Upper lobe of left lung (tissue), 6 donors: ENCODE data around the gene RAB11FIP3. TPM values are rescaled to one million over a fixed set of nuclear protein-coding genes. Genes with fewer than 3 reads are reported as not detected.
"Not testable (repeated sequence)": the region's sequence is repeated elsewhere in the genome, so short reads cannot be mapped to it uniquely, and the experiment has no call there.

Source experiments
- ATAC-seq, 2 donors: fragments of 200-7000 bp; cut with Tn5 transposase; one replicate each; pipeline ENCODE4 v1.9.1; 2022; ENCODE audit warnings: mild to moderate bottlenecking in 2 of 2, moderate library complexity in 2 of 2; ENCODE audit not compliant: low FRiP score in 2 of 2
- DNase-seq, 2 donors: peaks; one replicate each; pipeline ENCODE4 v3.0.0-alpha.2; 2019 to 2020
- H3K27ac ChIP-seq, 4 donors: fragments of 200-600 bp; sonication (generic); one replicate each; pipeline ENCODE4 v1.5.1; 2016 to 2019
- H3K27me3 ChIP-seq, 4 donors: fragments of 200-600 bp; sonication (generic); one replicate each; pipeline ENCODE4 v1.5.1; 2017 to 2019
- H3K36me3 ChIP-seq, 4 donors: fragments of 200-600 bp; sonication (generic); one replicate each; pipeline ENCODE4 v1.5.1; 2016 to 2019
- H3K4me1 ChIP-seq, 4 donors: fragments of 200-600 bp; sonication (generic); one replicate each; pipeline ENCODE4 v1.5.1; 2018 to 2019
- H3K4me3 ChIP-seq, 4 donors: fragments of 200-600 bp; sonication (generic); one replicate each; pipeline ENCODE4 v1.5.1; 2017 to 2019; ENCODE audit warnings: mild to moderate bottlenecking in 2 of 4, moderate library complexity in 1 of 4
- H3K9me3 ChIP-seq, 4 donors: fragments of 200-600 bp; sonication (generic); one replicate each; pipeline ENCODE4 v1.5.1; 2018 to 2019
- EP300 ChIP-seq, 4 donors: sonication (generic); formaldehyde crosslinking; IDR thresholded peaks; one replicate each; pipeline ENCODE4 v1.5.1; 2017; ENCODE audit warnings: antibody characterized with exemption in 4 of 4, control low read depth in 2 of 4
- POLR2A ChIP-seq, 4 donors: fragments of 450-650 bp; IDR thresholded peaks; one replicate each; pipeline ENCODE4 v1.5.1; 2016 to 2017; ENCODE audit warnings: antibody characterized with exemption in 4 of 4, mild to moderate bottlenecking in 2 of 4
- POLR2AphosphoS5 ChIP-seq, 2 donors: sonication (generic); formaldehyde crosslinking; IDR thresholded peaks; one replicate each; pipeline ENCODE4 v1.5.1; 2017; ENCODE audit warnings: antibody characterized with exemption in 2 of 2
- WGBS, 2 donors: methylation state at CpG; one replicate each; pipeline ENCODE4 v1.1.5; 2017 to 2018; 5-methylcytosine and 5-hydroxymethylcytosine counted together
- total RNA-seq, 6 donors: library from RNA; depleted of rRNA in 4 of 6; stranded (reverse); fragments of >200 nt in 4 of 6; gene quantifications; one replicate each; pipeline versions ENCODE4 v1.1.0 to v1.2.1, GENCODE V29; 2016 to 2021
- TF ChIP-seq, protein P1 (sequence below), 6 experiments: fragments of 450-650 bp in 4 of 6; fragments of 200-600 bp in 2 of 6; sonication (generic) in 2 of 6; IDR thresholded peaks; one replicate each; pipeline ENCODE4 v1.5.1; 2016 to 2019; ENCODE audit warnings: antibody characterized with exemption in 6 of 6
- donor health status: DM: no; HTN: no; CAD: no; lungs with moderate emphysema.
- donor health status: DM: no; HTN: yes; CAD: no; lungs with severe emphysema.

Gene RAB11FIP3
- total RNA-seq, 6 donors from 2014 or later: 38.9 to 95.3 (median 43.8) TPM

DNA sequence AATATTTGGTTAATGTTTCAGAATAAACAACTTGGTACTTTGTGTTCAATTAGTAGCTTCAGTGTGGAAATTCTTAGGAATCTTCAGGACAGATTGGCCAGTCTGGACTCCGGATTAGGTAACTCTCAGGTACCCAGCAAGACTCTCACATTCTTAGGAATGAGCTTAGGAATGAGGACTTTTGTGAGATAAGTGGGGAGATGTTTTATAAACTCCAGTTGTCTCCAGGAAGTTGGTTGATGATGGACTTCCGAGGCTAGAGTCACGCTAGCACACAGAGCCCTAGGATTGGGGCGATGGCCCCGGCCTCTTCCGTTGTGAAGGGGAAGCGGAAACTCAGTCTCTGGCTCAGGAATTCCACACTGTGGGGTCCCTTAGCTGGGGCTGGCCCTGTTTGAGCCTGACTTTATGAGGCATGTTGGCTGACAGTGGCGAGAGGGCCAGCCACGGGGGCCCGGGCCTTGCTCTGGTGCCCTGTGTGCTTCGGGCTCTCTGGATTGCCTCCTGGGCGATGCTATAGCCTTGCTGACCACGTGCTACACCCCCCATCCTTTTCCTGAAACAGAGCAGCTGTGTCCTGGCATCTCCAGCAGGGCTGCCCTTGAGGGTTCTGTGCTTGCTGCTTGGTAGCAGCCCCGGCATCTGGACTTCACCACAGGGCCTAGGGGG, 32.4 kb downstream of the RAB11FIP3 start:
- H3K4me3 ChIP-seq: no peak overlapping the region
- WGBS, 2 donors: 70 to 80% methylated on average over 6 to 14 of the region's 14 CpGs
- H3K36me3 ChIP-seq: peaks cover 0 to 12% (median 5%) of the 10 kb centered on the region in 4 donors
- peaks cover 8 to 16% (median 13%) of the 10 kb centered on the region in 4 donors for H3K4me1 ChIP-seq
- TF ChIP-seq POLR2AphosphoS5 (IDR thresholded peaks at IDR 0.05) (peak in 1 of 2 donors; percentile 18), EP300 (IDR thresholded peaks at IDR 0.05) (peak in 1 of 4 donors; percentile 44), POLR2A (IDR thresholded peaks at IDR 0.05) (no peak)
- TF ChIP-seq, protein P1, sequence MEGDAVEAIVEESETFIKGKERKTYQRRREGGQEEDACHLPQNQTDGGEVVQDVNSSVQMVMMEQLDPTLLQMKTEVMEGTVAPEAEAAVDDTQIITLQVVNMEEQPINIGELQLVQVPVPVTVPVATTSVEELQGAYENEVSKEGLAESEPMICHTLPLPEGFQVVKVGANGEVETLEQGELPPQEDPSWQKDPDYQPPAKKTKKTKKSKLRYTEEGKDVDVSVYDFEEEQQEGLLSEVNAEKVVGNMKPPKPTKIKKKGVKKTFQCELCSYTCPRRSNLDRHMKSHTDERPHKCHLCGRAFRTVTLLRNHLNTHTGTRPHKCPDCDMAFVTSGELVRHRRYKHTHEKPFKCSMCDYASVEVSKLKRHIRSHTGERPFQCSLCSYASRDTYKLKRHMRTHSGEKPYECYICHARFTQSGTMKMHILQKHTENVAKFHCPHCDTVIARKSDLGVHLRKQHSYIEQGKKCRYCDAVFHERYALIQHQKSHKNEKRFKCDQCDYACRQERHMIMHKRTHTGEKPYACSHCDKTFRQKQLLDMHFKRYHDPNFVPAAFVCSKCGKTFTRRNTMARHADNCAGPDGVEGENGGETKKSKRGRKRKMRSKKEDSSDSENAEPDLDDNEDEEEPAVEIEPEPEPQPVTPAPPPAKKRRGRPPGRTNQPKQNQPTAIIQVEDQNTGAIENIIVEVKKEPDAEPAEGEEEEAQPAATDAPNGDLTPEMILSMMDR (IDR thresholded peaks at IDR 0.05): no peak
- no peaks in the 10 kb centered on the region for H3K9me3 ChIP-seq
- H3K27ac ChIP-seq: peak overlapping the region; percentile 64 to 87 (median 72)
- peak in 1 of 2 donors; percentile 68 for DNase-seq
- peak; percentile 20 to 61 for ATAC-seq
- H3K27me3 ChIP-seq: no peaks in the 10 kb centered on the region

DNA sequence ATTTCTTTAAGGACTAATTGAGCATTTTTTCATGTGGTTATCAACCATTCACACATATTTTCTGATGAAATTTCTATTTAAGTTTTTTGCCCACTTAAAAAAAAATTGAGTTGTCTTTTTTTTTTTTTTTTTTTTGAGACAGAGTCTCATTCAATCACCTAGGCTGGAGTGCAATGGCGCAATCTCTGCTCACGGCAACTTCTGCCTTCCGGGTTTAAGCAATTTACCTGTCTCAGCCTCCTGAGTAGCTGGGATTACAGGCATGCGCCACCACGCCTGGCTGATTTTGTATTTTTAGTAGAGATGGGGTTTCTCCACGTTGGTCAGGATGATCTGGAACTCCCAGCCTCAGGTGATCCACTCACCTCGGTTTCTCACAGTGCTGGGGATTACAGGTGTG, 34.3 kb downstream of the RAB11FIP3 start:
- ATAC-seq: no peak
- 76 to 83% methylated on average over 7 of the region's 7 CpGs for WGBS, 2 donors
- no peak overlapping the region for H3K4me3 ChIP-seq
- peaks cover 0 to 14% (median 8%) of the 10 kb centered on the region in 4 donors for H3K36me3 ChIP-seq
- TF ChIP-seq, protein P1 (IDR thresholded peaks at IDR 0.05): no peak
- TF ChIP-seq POLR2A (IDR thresholded peaks at IDR 0.05) (no peak), EP300 (IDR thresholded peaks at IDR 0.05) (no peak), POLR2AphosphoS5 (IDR thresholded peaks at IDR 0.05) (no peak)
- DNase-seq: no peak
- H3K4me1 ChIP-seq: peaks cover 8 to 16% (median 13%) of the 10 kb centered on the region in 4 donors
- H3K27ac ChIP-seq: no peak overlapping the region
- H3K9me3 ChIP-seq: no peaks in the 10 kb centered on the region
- H3K27me3 ChIP-seq: no peaks in the 10 kb centered on the region

DNA sequence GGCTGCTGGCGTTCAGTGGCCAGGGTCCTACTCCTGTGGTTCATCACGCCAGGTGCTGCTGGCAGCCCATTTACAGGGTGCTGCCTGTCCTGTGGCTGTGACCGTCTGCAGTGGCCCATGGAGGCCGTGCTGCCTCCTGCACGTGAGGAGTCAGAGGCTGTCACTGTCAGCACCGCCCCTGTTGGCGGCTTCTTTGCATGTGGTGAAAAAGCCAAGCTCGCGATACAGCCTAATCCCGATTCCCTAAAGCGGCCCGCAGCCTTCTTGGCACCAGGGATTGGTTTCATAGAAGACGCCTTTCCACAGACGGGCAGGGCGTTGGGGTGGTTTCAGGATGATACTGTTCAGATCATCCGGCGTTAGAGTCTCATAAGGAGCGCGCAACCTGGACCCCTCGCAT, 35.3 kb downstream of the RAB11FIP3 start:
- ATAC-seq (no peak), DNase-seq (no peak)
- peaks cover 0 to 14% (median 8%) of the 10 kb centered on the region in 4 donors for H3K36me3 ChIP-seq
- peaks cover 8 to 16% (median 13%) of the 10 kb centered on the region in 4 donors for H3K4me1 ChIP-seq
- 95 to 98% methylated on average over 11 to 20 of the region's 20 CpGs for WGBS, 2 donors
- no peaks in the 10 kb centered on the region for H3K9me3 ChIP-seq
- no peak overlapping the region for H3K27ac ChIP-seq
- no peak for TF ChIP-seq POLR2AphosphoS5 (IDR thresholded peaks at IDR 0.05)
- H3K27me3 ChIP-seq: no peaks in the 10 kb centered on the region
- no peak overlapping the region for H3K4me3 ChIP-seq

DNA sequence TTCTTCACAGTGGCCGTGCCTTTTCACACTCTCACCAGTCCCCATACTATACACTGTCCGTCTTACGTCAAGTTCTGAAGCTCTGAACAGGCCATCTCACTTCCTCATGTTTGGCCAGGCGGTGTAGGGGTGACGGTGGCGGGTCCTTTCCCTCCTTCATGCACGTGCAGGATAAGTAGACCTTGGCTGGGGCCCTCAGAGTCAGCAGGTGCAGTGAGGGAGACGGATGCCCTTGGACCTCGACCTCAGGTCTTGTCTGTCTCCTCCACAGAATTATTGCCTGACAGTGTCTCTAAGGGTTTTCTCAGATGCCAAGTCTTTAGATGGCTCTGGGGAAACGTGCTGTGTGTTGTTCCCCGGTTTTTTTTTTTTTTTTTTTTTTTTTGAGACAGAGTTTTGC, 37.6 kb downstream of the RAB11FIP3 start:
- H3K9me3 ChIP-seq: no peaks in the 10 kb centered on the region

DNA sequence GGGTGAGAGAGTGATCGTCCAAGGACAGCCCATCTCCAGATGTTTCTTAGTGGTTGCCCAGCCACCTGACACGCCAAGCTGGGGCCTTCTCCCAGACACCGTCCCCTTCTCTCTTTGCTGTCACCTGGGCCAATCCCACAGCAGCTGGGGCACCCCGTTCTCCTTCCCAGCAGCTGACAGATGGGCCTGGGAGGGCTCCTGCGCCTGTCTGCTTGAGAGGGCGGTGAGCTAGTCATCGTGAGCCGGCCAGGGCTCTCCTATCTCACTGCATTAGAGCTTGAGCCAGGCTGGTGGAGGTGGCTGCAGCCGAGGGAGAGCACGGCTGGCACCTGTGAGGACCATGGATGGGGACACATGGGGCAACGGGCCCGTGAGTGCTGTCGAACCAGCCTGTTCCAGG, 41.2 kb downstream of the RAB11FIP3 start:
- Histone ChIP-seq H3K27ac (no peak overlapping the region), H3K36me3 (peaks cover 0 to 20% (median 7%) of the 10 kb centered on the region in 4 donors), H3K4me3 (no peak overlapping the region), H3K27me3 (no peaks in the 10 kb centered on the region), H3K9me3 (no peaks in the 10 kb centered on the region), H3K4me1 (no peaks in the 10 kb centered on the region)
- TF ChIP-seq POLR2A (IDR thresholded peaks at IDR 0.05): no peak
- TF ChIP-seq EP300 (IDR thresholded peaks at IDR 0.05): no peak
- 87 to 95% methylated on average over 10 to 13 of the region's 13 CpGs for WGBS, 2 donors
- ATAC-seq: no peak
- DNase-seq: no peak

More for the DNA sequence above, 37.6 kb downstream of the RAB11FIP3 start:
- ATAC-seq: no peak
- no peak overlapping the region for H3K4me3 ChIP-seq
- TF ChIP-seq POLR2A (IDR thresholded peaks at IDR 0.05): no peak
- no peak for TF ChIP-seq EP300 (IDR thresholded peaks at IDR 0.05)
- TF ChIP-seq, protein P1 (IDR thresholded peaks at IDR 0.05): no peak
- no peak for TF ChIP-seq POLR2AphosphoS5 (IDR thresholded peaks at IDR 0.05)
- H3K27me3 ChIP-seq: no peaks in the 10 kb centered on the region
- H3K36me3 ChIP-seq: peaks cover 0 to 14% (median 8%) of the 10 kb centered on the region in 4 donors
- DNase-seq: no peak
- H3K27ac ChIP-seq: no peak overlapping the region
- peaks cover 2 to 5% (median 4%) of the 10 kb centered on the region in 4 donors for H3K4me1 ChIP-seq
- 86 to 94% methylated on average over 11 of the region's 11 CpGs for WGBS, 2 donors

DNA sequence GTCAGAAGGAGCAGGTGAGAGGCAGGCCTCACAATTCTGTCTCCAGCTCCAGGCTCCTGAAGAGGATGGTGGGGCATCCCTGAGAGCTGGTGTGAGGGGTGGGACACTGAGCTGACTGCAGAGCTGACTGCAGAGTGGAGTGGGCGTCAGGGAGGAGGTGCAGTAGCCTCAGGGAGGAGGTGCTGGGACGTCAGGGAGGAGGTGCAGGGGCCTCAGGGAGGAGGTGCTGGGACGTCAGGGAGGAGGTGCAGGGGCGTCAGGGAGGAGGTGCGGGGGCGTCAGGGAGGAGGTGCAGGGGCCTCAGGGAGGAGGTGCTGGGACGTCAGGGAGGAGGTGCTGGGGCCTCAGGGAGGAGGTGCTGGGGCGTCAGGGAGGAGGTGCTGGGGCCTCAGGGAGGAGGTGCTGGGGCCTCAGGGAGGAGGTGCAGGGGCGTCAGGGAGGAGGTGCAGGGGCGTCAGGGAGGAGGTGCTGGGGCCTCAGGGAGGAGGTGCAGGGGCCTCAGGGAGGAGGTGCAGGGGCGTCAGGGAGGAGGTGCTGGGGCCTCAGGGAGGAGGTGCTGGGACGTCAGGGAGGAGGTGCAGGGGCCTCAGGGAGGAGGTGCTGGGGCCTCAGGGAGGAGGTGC, 41.9 kb downstream of the RAB11FIP3 start:
- H3K4me3 ChIP-seq, H3K9me3 ChIP-seq, ATAC-seq, H3K27ac ChIP-seq, H3K4me1 ChIP-seq, H3K27me3 ChIP-seq, DNase-seq: not testable (repeated sequence)
- peaks cover 0 to 17% (median 8%) of the 10 kb centered on the region in 4 donors for H3K36me3 ChIP-seq
- 75 to 81% methylated on average over 7 to 12 of the region's 12 CpGs for WGBS, 2 donors
